OCI-LY3 (cell line): ENCODE results near the gene ARHGEF16.

ENCODE experiments used
- H2AFZ ChIP-seq: fragments of 200-600, 300-600 bp; shearing (Covaris generic); 2 replicates; pipeline ENCODE4 v1.6.0; 2014; ENCODE audit warnings: antibody characterized with exemption, low read depth, low read length
- H3K27ac ChIP-seq: fragments of 200-600, 300-600 bp; sonication (generic); 2 replicates; pipeline ENCODE4 v1.5.1; 2014; ENCODE audit warnings: mild to moderate bottlenecking, low read length, moderate library complexity, mixed read lengths
- H3K27me3 ChIP-seq: fragments of 200-600, 300-600 bp; sonication (generic); 2 replicates; pipeline ENCODE4 v1.6.1; 2014; ENCODE audit warnings: low read depth, low read length, mixed read lengths
- H3K36me3 ChIP-seq: fragments of 200-600, 300-600 bp; sonication (generic); replicated peaks from 2 replicates; pipeline ENCODE3; 2014; ENCODE audit warnings: low read depth, low read length, mixed read lengths
- H3K4me1 ChIP-seq: fragments of 300-600, 200-600 bp; sonication (generic); 2 replicates; pipeline ENCODE4 v1.6.1; 2014; ENCODE audit warnings: low read length, mixed read lengths
- H3K4me2 ChIP-seq: fragments of 200-600, 300-600 bp; sonication (generic); 2 replicates; pipeline ENCODE4 v1.6.1; 2014; ENCODE audit warnings: low read length, mixed read lengths
- H3K4me3 ChIP-seq: fragments of 300-600, 200-600 bp; sonication (generic); 2 replicates; pipeline ENCODE4 v1.5.1; 2014; ENCODE audit warnings: antibody characterized with exemption, mild to moderate bottlenecking, low read length, moderate library complexity
- H3K79me2 ChIP-seq: fragments of 300-600, 200-600 bp; shearing (Covaris generic); 2 replicates; pipeline ENCODE4 v1.6.1; 2014; ENCODE audit warnings: mild to moderate bottlenecking, low read length, mixed read lengths
- H3K9ac ChIP-seq: fragments of 300-600, 200-600 bp; shearing (Covaris generic); 2 replicates; pipeline ENCODE4 v1.6.0; 2014; ENCODE audit warnings: mild to moderate bottlenecking, low read length, moderate library complexity
- H3K9me3 ChIP-seq: fragments of 200-600, 300-600 bp; shearing (Covaris generic); 2 replicates; pipeline ENCODE4 v1.6.1; 2014; ENCODE audit warnings: low read length, mixed read lengths; ENCODE audit not compliant: insufficient read depth
- H4K20me1 ChIP-seq: fragments of 200-600, 300-600 bp; sonication (generic); 2 replicates; pipeline ENCODE4 v1.6.1; 2016; ENCODE audit warnings: low read length, mixed read lengths; ENCODE audit not compliant: insufficient read depth
- EZH2phosphoT487 ChIP-seq: fragments of 200-600 bp; shearing (Covaris generic); IDR thresholded peaks from 2 replicates; pipeline ENCODE4 v1.6.1; 2018; ENCODE audit warnings: antibody characterized with exemption, mixed run types, low read depth
- TF ChIP-seq, protein P1 (sequence below): fragments of 200-600, 300-600 bp; sonication (generic); IDR thresholded peaks from 2 replicates; pipeline ENCODE4 v1.5.1; 2014; ENCODE audit warnings: antibody characterized with exemption, low read length, low read depth

The ARHGEF16 gene

DNA sequence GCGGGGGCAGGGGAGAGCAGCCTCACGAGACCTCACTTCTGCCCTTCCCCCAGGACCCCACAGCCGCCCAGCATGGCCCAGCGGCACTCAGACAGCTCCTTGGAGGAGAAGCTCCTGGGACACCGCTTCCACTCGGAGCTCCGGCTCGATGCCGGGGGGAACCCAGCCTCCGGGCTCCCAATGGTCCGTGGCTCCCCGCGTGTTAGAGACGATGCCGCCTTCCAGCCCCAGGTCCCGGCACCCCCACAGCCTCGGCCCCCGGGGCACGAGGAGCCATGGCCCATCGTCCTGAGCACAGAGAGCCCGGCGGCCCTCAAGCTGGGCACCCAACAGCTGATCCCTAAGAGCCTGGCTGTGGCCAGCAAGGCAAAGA, 8.5 kb downstream of the ARHGEF16 start:
- H3K79me2 ChIP-seq = no peaks in the 10 kb centered on the region
- no peaks in the 10 kb centered on the region for H4K20me1 ChIP-seq
- no peak overlapping the region for H2AFZ ChIP-seq
- H3K27ac ChIP-seq = no peak overlapping the region
- no peak overlapping the region for H3K4me2 ChIP-seq
- H3K4me3 ChIP-seq = no peak overlapping the region
- H3K4me1 ChIP-seq = no peaks in the 10 kb centered on the region
- no peak overlapping the region for H3K9ac ChIP-seq
- H3K27me3 ChIP-seq = no peaks in the 10 kb centered on the region
- H3K36me3 ChIP-seq = no peaks in the 10 kb centered on the region
- TF ChIP-seq, protein P1, sequence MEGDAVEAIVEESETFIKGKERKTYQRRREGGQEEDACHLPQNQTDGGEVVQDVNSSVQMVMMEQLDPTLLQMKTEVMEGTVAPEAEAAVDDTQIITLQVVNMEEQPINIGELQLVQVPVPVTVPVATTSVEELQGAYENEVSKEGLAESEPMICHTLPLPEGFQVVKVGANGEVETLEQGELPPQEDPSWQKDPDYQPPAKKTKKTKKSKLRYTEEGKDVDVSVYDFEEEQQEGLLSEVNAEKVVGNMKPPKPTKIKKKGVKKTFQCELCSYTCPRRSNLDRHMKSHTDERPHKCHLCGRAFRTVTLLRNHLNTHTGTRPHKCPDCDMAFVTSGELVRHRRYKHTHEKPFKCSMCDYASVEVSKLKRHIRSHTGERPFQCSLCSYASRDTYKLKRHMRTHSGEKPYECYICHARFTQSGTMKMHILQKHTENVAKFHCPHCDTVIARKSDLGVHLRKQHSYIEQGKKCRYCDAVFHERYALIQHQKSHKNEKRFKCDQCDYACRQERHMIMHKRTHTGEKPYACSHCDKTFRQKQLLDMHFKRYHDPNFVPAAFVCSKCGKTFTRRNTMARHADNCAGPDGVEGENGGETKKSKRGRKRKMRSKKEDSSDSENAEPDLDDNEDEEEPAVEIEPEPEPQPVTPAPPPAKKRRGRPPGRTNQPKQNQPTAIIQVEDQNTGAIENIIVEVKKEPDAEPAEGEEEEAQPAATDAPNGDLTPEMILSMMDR = no peak
- no peak for TF ChIP-seq EZH2phosphoT487
- no peaks in the 10 kb centered on the region for H3K9me3 ChIP-seq

DNA sequence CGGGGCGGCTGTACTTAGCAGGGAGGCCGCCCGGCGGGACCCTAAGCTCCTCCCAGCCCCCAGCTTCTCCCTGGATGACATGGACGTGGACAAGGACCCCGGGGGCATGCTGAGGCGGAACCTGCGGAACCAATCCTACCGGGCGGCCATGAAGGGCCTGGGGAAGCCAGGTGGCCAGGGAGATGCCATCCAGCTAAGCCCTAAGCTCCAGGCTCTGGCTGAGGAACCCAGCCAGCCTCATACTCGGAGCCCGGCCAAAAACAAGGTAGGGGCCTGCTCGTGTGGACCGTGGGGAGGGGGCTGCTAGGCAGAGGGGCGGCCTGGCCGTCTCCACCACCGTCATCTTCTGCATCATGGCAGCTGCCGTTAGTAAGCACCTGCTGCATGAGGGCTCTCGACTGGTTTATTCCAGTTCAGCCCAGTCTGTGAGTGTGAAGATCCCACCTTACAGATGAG, 9.0 kb downstream of the ARHGEF16 start:
- H3K27ac ChIP-seq = no peak overlapping the region
- no peaks in the 10 kb centered on the region for H3K36me3 ChIP-seq
- H3K79me2 ChIP-seq = no peaks in the 10 kb centered on the region
- no peak overlapping the region for H3K4me2 ChIP-seq
- H3K4me1 ChIP-seq = no peaks in the 10 kb centered on the region
- TF ChIP-seq, protein P1 = no peak
- no peak for TF ChIP-seq EZH2phosphoT487
- H3K9me3 ChIP-seq = no peaks in the 10 kb centered on the region
- H3K27me3 ChIP-seq = no peaks in the 10 kb centered on the region
- H3K9ac ChIP-seq = no peak overlapping the region
- no peak overlapping the region for H2AFZ ChIP-seq
- no peak overlapping the region for H3K4me3 ChIP-seq
- no peaks in the 10 kb centered on the region for H4K20me1 ChIP-seq

DNA sequence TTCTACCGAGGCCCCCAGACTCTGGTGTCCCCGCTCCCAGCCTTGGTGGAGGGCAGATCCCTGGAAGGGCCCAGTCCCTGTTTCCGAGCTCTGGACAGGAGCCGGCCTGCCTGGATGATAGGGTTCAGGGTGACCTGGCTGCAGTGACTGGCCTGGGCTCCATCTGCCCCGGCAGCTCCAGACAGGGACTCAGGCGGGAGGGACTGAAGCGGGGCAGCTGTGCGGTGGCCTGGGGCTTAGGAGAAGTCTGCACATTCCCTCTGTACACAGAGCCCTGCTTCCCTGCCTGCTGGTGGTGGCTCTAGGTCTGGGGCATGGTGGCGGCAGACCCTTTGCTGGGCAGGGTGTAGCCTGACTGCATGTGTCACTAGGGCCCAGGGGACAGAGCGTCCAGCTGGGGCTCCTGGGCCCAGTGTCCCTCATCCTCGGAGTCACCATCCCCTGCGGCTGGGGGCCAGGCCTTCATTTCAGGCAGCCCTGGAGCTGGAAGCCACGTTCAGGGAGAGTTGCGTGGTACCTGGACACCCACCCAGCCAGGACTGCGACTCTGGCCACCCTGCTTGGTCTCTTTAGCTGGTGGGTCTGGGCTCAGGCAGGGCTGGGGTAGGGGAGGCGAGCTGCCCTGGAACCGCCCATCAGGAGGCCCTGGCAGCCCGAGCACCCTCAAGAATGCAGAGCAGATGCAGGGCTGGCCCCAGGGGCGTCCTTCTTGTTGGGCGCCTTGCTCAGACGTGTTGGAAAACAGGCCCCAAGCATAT, 9.6 kb downstream of the ARHGEF16 start:
- Histone ChIP-seq H3K36me3 (no peaks in the 10 kb centered on the region), H3K4me3 (no peak overlapping the region), H3K27ac (no peak overlapping the region), H2AFZ (no peak overlapping the region), H3K9me3 (no peaks in the 10 kb centered on the region), H3K79me2 (no peaks in the 10 kb centered on the region), H3K4me2 (no peak overlapping the region), H3K27me3 (no peaks in the 10 kb centered on the region), H4K20me1 (no peaks in the 10 kb centered on the region), H3K4me1 (no peaks in the 10 kb centered on the region), H3K9ac (no peak overlapping the region)
- TF ChIP-seq EZH2phosphoT487 = no peak
- TF ChIP-seq, protein P1 = no peak

DNA sequence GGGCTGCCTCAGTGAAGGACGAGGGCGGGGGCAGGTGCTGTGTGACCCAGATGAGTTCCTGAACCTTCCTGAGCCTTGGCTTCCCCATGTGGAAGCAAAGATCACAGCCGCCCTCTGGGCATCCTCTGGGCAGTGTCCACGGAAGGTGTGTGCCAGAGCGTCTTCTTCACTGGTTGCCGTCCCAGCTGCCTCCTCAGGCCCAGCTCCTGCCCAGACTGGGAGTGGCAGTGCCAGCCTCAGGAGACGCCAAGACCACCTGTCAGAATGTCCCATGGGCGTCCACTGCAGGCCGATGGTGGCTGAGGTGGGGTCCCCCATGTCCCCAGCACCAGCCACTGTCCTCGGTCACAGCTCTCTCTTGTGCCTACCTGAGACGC, 10.2 kb downstream of the ARHGEF16 start:
- Histone ChIP-seq H3K9ac (no peak overlapping the region), H3K4me1 (no peaks in the 10 kb centered on the region), H4K20me1 (no peaks in the 10 kb centered on the region), H3K9me3 (no peaks in the 10 kb centered on the region), H2AFZ (no peak overlapping the region), H3K4me3 (no peak overlapping the region), H3K27me3 (no peaks in the 10 kb centered on the region), H3K36me3 (no peaks in the 10 kb centered on the region), H3K79me2 (no peaks in the 10 kb centered on the region), H3K27ac (no peak overlapping the region), H3K4me2 (no peak overlapping the region)
- TF ChIP-seq, protein P1 = no peak
- no peak for TF ChIP-seq EZH2phosphoT487
